Stimulated activated CD4-positive, alpha-beta T cell treated with anti-CD3 and anti-CD28 coated beads, Interleukin-4, amount 100 ng/mL, for 24 hours (primary cell): ENCODE results near the gene OTUD7B.
A peak's percentile ranks its signal among the peaks of the same experiment; 100 is the strongest.

ENCODE experiments used
- DNase-seq: peaks from one replicate; pipeline ENCODE4 v3.0.0-alpha.2; 2020

The OTUD7B gene

DNA sequence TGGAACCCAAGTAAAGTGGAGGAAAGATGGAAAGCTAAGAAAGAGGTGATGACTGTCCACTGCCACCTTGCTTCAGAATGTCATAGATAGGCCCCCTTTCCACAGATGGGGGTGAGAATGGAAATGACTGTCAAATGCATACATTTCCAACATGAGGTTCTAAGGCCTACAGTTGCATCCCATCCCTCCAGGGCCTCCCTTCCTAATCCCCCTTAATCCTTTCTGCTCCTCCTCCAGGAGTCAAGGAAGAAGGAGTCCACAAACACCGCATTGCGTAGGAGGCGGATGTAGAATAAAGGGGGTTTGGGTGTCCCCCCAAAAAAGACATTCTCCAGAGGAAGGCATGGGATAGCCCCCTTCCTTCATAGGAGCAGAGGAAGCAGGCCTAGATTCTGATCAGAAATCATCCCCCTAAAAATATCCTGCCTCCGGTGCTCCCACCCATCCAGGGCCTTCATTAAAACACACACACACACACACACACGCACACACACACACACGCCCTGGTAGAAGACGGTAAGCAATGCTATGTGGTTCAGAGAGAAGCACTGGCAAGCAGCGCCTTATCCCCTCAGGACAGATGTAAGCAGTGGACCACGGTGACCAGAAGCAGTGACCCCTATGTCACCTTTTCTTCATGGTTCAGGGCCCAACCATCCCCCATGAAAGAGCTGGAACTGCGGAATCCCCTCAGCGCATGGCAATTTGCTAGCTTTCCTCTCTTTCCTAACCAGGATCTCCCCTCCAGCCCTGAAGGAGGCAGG, 94.9 kb downstream of the OTUD7B start:
- no peak for DNase-seq

DNA sequence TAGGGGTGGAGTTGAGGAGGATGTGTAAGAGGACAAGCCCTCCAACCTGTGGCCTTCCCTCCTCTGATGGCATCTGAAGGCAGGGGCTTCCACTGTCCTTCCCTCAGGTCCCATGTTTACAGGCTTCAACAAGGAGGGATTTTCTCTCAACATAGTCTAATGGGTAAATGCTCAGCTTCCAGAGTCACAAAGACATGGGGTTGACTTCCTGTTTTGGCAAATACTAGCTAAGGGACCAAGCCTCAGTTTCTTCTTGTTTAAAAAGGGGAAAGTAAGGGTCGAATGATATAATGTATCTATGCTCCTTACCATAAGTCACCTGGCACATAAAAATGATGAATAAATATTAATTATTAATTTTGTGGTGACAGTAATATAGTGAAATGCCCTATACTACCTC, 96.0 kb downstream of the OTUD7B start:
- DNase-seq, result no peak

DNA sequence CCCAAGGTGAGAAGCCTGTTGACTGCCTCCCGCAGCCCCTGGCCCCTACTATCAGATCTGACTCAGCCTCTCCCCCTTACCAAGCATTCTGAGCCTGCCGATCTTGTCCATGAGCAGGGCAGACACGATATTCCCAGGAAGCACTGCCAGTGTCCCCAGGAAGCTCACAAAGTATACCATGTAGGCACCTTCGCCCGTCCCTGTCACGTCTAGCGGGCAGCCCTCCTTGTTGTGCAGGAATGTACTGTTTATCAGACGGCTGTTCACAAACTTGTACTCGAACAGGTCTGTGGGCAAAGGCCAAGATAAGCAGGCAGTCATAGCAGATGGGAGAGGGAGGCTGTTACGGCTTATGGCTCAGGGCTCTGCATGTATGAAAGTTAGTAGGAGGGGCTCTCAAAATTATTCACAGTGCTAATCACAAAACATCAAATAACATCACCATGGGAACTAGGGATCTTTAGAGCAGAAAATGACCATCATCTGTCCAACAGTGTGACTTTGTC, 103.9 kb downstream of the OTUD7B start:
- no peak for DNase-seq

DNA sequence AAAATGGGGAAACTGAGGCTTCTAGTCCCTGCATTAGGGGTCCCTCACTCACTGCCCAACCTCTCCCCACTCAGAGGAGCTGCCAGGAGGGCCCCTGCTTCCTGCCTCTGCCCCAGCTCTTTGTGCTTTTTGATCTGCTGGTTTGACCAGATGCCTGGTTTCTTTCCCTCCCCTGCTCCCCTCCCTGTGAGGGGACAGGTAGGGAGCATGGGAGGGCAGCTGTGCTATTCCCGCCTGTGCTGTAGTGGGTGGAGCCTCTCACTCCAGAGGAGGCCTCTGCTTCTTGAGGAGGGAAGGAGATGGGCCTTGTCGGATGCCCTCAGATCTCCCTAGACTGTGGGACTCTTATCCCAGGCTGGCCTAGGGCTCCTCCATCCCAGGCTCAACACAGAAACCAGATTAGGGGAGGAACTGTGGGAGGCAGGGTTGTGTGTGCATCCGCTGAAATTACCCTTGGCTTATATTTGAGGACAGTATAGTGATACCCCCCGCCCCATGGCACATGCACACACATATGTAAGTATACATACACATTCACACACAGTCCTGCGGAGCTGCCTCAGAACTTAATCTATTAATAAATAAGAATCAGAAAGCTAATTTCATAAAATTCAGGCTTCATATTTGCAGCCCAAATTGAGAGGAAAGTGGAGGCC, 106.6 kb downstream of the OTUD7B start:
- no peak for DNase-seq

DNA sequence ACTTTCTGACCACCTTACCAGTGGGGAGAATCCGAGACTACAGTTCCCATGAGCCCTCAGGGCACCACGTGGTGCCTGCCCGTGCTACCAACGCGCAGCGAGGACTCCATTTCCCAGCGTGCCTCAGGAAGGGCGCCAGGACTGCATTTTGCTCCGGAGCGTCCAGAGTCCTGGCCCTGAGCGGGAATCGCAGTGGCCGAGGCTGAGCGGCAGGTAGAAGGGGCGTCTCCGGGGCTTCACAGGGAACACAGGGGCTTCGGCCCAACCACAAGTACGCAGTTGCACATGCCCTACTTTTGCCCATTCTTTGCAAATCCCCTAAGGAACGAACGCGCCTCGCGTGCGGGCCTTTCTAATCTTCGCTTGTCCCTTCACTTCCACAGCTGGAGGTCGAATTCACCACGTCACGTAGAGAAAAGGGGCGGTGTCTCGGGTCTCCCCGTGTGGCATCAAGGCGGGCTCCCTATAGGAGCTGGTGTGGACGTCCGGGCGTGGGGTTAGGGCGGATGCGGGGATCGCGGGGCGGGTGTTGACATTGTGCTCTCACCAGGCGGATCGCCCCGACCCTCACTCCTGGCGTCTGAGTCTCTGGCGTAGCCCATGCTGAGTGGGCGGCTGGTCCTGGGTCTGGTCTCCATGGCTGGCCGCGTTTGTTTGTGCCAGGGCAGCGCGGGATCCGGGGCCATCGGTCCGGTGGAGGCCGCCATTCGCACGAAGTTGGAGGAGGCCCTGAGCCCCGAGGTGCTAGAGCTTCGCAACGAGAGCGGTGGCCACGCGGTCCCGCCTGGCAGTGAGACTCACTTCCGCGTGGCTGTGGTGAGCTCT, 110.9 kb downstream of the OTUD7B start, which contains the start of gene BOLA1:
BOLA1 (plus strand) TSS at position 109 of the 825 bp plus-strand sequence; CDS start at position 601, 492 bp downstream.
- DNase-seq, result peak; percentile 86

DNA sequence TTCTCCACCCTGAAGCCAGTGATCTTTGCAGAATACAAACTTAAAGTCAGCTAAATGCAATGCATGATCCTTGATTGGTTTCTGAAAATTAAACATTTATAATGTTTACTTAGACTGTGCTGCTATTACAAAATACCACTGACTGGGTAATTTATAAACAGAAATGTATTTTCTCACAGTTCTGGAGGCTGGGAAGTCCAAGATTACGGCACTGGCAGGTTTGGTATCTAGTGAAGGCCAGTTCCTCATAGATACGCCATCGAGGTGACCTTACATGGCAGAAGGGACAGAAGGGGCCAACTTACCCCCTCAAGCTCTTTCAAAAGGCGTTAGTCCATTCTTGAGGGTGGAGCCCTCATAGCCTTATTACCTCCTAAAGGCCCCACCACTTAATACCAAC, 114.0 kb downstream of the OTUD7B start:
- no peak for DNase-seq

DNA sequence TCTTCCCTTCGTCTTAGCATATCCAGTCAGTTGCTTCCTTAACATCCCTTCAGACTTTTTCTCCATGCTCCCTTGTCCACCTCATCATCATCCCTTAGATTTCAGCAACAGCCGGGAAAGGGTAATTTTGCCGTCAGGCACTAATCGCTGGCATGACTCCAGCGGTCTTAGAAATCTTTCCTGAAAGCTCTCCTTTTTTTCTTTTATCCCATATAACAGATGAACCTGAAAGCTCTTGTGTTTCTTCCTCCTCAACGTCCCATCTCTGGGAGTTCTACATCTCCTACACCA, 121.6 kb downstream of the OTUD7B start:
- no peak for DNase-seq

DNA sequence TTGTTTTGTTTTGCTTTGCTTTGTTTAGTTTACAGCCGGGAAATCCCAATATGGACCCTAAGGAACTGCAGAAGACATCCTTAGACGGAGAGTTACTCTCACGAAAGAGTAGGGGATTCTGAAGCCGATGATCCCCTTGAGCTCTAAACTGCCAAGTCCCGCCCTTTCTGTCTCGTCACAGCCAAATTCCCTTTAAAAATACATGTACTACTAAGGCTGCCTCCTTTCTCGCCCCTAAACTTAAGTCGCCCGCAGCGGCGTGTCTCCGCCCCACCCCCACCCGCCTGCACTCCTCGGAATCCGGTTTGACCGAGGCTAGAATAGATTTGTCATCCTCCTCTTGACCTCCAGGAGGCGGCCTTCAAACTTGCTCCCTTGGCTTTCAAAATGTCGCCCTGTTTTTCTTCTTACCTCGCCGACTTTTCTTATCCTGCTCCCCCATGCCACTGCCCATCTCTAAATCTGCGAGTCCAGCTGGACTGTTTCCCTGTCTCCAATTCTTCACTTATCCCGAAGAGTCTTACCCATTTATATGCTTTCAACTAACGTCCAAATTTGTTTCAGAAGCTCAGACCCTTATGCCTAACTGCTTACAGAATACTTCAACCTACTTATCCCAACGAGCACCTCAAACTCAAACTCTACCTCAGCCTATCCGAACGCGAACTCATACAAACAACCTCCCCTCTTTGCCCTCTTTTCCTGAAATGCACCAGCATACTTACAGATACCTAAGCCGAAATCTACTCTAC, 122.1 kb downstream of the OTUD7B start:
- peak; percentile 78 for DNase-seq
